ENCODE data around the gene GPN1. TPM values are rescaled to one million over a fixed set of nuclear protein-coding genes. Genes with fewer than 3 reads are reported as not detected.

The GPN1 gene
- total and polyA plus RNA-seq, 2 of the 8 experiments (the other 6 are each of a cell fraction or from before 2014, with no cell fraction given): 38.7 to 43.5 TPM

DNA sequence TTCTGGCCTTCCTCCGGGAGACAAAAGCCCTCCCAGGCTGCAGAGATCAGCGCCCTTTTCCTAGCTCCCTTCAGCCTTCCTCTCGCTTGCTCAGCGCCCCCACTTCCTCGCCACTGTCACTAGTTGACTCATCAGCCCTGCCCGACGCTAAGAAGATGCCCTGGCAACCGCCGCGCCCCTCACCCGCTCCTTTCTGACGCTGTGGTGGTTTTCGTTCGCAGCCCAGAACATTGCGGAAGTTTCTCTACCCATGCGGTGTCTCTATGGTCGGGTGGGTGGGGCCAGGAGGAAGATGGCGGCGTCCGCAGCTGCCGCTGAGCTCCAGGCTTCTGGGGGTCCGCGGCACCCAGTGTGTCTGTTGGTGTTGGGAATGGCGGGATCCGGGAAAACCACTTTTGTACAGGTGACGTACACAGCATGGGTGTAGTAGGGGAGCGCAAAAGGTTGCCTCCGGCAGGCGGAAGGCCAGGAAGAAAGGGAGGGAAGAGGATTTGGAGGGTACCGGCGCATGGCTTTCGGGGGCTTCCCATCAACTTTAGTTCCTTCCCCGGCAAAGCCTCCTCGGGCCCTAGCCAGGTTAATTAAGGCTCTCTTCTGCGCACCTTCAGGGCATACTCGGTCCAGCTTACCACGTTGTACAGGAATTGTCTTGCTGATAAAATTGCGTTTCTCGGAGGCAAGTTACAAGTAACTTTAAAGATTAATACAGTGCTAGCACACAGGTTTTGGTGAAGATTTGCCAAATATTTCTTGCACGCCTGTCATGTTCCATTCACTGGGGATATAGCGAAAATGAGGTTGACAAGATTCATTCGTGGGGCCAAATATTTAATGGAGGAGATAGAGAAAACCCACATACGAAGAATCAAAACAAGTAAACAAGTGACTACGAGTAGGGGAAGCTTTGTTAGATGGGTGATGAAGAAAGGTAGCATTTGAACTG lies at the start of gene GPN1, which contains the start of gene CCDC121 (continued):
- peak; percentile 64 for TF ChIP-seq KDM4A (IDR thresholded peaks at IDR 0.05; ENCODE audit: low read depth, low read length, severe bottlenecking)
